ENCODE data around the gene SOAT1. TPM values are rescaled to one million over a fixed set of nuclear protein-coding genes. Genes with fewer than 3 reads are reported as not detected.
"Not testable (repeated sequence)": the region's sequence is repeated elsewhere in the genome, so short reads cannot be mapped to it uniquely, and the experiment has no call there.

Gene SOAT1
- total RNA-seq, 4 donors from 2014 or later: 1.7 to 8.0 (median 4.9) TPM

DNA sequence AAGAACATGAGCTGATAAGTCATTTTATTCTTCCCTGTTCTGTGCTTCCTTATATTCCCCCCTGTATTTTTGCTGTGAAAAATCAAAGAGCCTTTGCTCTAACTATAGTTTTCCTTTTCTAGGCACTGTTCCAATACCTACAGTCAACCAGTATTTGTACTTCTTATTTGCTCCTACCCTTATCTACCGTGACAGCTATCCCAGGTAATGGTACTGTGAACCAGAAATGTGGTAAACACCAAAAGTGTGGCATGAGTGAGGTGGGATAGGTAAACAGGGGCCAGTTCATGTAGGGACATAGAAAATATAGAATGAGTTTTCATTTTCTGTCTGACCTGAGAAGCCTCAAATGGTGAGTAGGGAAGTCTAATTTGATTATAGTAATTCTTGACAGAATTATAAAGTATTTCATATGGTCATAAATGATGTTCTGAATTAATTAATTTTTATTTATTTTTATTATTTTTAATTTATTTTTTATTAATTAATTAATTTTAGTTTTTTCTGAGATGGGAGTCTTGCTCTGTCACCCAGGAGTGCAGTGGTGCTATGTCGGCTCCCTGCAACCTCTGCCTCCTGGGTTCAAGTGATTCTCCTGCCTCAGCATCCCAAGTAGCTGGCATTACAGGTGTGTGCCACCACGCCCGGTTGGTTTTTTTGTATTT lies 49.3 kb downstream of the SOAT1 start:
- DNase-seq: no peak
- Histone ChIP-seq H3K27ac (no peak overlapping the region), H3K4me3 (no peak overlapping the region), H3K4me1 (no peaks in the 10 kb centered on the region), H3K36me3 (peaks cover 0 to 80% (median 0%) of the 10 kb centered on the region in 3 donors), H3K9me3 (no peaks in the 10 kb centered on the region), H3K27me3 (no peaks in the 10 kb centered on the region)
- no peak for TF ChIP-seq POLR2A (IDR thresholded peaks at IDR 0.05)
- WGBS, 2 donors: 93 to 94% methylated on average over 4 of the region's 4 CpGs
- intact Hi-C loops (cut with DNase I): no loop called here

DNA sequence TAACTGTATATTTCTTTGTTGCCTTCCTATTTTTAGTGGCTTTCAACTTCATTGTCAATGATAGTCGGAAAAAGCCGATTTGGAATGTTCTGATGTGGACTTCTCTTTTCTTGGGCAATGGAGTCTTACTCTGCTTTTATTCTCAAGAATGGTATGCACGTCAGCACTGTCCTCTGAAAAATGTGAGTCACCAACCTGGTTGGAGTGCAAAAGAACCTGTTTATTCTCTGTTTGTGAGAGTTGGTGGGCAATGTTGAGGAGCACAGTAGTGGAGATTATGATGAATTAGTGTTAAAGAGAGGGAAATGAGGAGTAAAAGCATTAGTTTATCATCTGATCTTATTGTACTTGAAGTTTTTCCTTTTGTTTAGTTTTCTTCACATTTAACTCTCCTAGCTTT lies 57.7 kb downstream of the SOAT1 start:
- Histone ChIP-seq H3K36me3 (peaks cover 0 to 63% (median 0%) of the 10 kb centered on the region in 3 donors), H3K9me3 (no peaks in the 10 kb centered on the region), H3K4me3 (no peak overlapping the region), H3K27me3 (no peaks in the 10 kb centered on the region), H3K27ac (no peak overlapping the region), H3K4me1 (peaks cover 0 to 8% (median 6%) of the 10 kb centered on the region in 3 donors)
- DNase-seq: no peak
- no peak for TF ChIP-seq CTCF (IDR thresholded peaks at IDR 0.05)
- WGBS, 2 donors: 96 to 97% methylated on average over 3 of the region's 3 CpGs
- intact Hi-C loops (cut with DNase I): no loop called here

DNA sequence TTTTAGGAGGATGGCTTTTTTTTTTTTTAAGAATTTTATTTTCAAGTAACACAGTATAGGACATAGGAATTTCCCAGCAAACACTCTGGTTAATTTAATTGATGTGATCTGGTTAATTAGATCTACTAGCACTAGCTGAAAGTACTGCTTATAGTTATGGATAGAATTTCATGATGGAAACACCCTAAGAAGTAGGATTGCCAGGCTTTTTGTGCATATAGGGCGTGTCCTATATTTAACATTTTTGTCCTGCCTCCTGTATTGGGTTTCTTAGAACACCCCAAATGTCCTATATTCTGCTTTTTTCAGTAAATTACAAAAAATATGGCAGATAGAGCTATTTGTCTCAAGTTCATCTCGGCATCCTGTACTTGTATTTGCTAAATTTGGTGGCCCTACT lies 58.6 kb downstream of the SOAT1 start:
- H3K27ac ChIP-seq: no peak overlapping the region
- intact Hi-C loops (cut with DNase I): no loop called here
- WGBS, 2 donors: 89 to 100% methylated on average over 2 of the region's 2 CpGs
- no peaks in the 10 kb centered on the region for H3K9me3 ChIP-seq
- peaks cover 0 to 53% (median 0%) of the 10 kb centered on the region in 3 donors for H3K36me3 ChIP-seq
- H3K4me1 ChIP-seq: peaks cover 0 to 8% (median 6%) of the 10 kb centered on the region in 3 donors
- no peaks in the 10 kb centered on the region for H3K27me3 ChIP-seq
- H3K4me3 ChIP-seq: no peak overlapping the region
- no peak for DNase-seq
- TF ChIP-seq CTCF (IDR thresholded peaks at IDR 0.05) (no peak), POLR2A (IDR thresholded peaks at IDR 0.05) (no peak)

- Histone ChIP-seq H3K4me1 (peaks cover 0 to 8% (median 6%) of the 10 kb centered on the region in 3 donors), H3K9me3 (no peaks in the 10 kb centered on the region), H3K27ac (no peak overlapping the region), H3K4me3 (no peak overlapping the region), H3K36me3 (peaks cover 0 to 41% (median 0%) of the 10 kb centered on the region in 3 donors), H3K27me3 (no peaks in the 10 kb centered on the region)
- no peak for DNase-seq
- TF ChIP-seq CTCF (IDR thresholded peaks at IDR 0.05): no peak
- no peak for TF ChIP-seq POLR2A (IDR thresholded peaks at IDR 0.05)
- WGBS, 2 donors: 57 to 69% methylated on average over 5 of the region's 5 CpGs
- intact Hi-C loops (cut with DNase I): no loop called here
Observed at GRCh38 chr1:179353546-179353945, 59.9 kb downstream of the SOAT1 start.

GRCh38 chr1:179361631-179362030 lies 68.0 kb downstream of the SOAT1 start:
- H3K27ac ChIP-seq; intact Hi-C loops (cut with DNase I); H3K4me3 ChIP-seq; H3K36me3 ChIP-seq; DNase-seq; H3K27me3 ChIP-seq; H3K9me3 ChIP-seq: not testable (repeated sequence)
- H3K4me1 ChIP-seq: peaks cover 0 to 13% (median 7%) of the 10 kb centered on the region in 3 donors
- 72 to 80% methylated on average over 2 of the region's 2 CpGs for WGBS, 2 donors

DNA sequence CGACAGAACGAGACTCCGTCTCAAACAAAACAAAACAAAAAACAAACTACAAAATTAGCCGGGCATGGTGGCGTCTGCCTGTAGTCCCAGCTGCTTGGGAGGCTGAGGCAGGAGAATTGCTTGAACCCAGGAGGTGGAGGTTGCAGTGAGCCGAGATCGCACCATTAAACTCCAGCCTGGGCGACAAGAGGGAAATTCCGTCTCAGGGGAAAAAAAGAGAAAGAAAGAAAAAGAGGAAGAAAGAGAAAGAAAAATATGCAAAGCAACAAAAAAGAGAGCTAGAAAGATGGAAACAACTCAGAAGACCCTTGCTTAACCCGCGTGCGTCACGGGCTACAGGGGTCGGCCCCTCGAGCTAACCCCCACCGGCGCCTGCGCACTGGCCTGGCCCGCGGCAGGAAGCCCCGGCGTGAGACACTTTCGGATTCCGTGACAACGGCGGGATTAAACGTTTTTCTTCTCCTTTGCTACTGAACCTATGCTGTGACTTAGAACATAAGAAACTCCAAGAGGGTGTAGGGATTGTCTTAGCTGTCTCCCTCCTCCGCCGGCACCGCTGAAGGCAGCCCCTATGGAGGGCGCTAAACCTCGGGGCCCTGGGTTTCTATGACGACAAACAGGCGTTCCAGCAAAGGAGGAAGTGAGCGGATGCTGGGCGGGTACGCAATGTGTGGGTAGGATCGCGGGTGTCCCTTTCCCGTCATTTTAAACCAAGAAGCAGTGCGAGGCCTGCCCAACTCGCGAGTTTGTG lies 71.9 kb downstream of the SOAT1 start, which contains the start of gene AXDND1:
Gene AXDND1, plus strand, starts transcription at position 630 of the 751 bp plus-strand sequence. CDS start 539 bp downstream, outside the sequence.
- Histone ChIP-seq H3K36me3 (no peaks in the 10 kb centered on the region), H3K9me3 (no peaks in the 10 kb centered on the region), H3K4me3 (peak within 1 kb of the TSS; percentile 38 to 82 (median 60)), H3K27me3 (no peaks in the 10 kb centered on the region), H3K27ac (peak within 1 kb of the TSS; percentile 76 to 95 (median 90)), H3K4me1 (peaks cover 0 to 13% (median 7%) of the 10 kb centered on the region in 3 donors)
- peak; percentile 80 for DNase-seq
- intact Hi-C loops (cut with DNase I): loop anchor here (5.0 kb wide), 1 partner anchor 283 kb away; the partner anchor contains the start of gene TOR3A
- peak in 2 of 6 experiments; percentile 7 to 18 for TF ChIP-seq CTCF (IDR thresholded peaks at IDR 0.05)
- peak in 2 of 4 donors; percentile 38 to 51 for TF ChIP-seq POLR2A (IDR thresholded peaks at IDR 0.05)
- 3 to 13% methylated on average over 27 to 35 of the region's 43 CpGs for whole genome bisulfite sequencing, 2 donors

Data from esophagus squamous epithelium (tissue), 5 donors.